Ramos (cell line): ENCODE results near the gene PSMA5.
"Not testable (repeated sequence)": the region's sequence is repeated elsewhere in the genome, so short reads cannot be mapped to it uniquely, and the experiment has no call there.

Experiments
- in situ Hi-C: fragments of 300-500 bp; cut with MboI; formaldehyde crosslinking; loops from one replicate; pipeline ENCODE4 v1.14.3; 2022; ENCODE audit warnings: low sequenced_read_pairs; ENCODE audit not compliant: unreplicated experiment

Gene PSMA5

GRCh38 chr1:109434484-109434883 is 8.2 kb upstream of the PSMA5 start:
- in situ Hi-C loops = no loop called here

GRCh38 chr1:109433322-109433721 is 7.1 kb upstream of the PSMA5 start:
- in situ Hi-C loops = no loop called here

GRCh38 chr1:109432336-109432735 is 6.1 kb upstream of the PSMA5 start:
- in situ Hi-C loops = no loop called here

GRCh38 chr1:109427171-109427467 is 871 bp upstream of the PSMA5 start:
- in situ Hi-C loops = no loop called here

- in situ Hi-C loops = no loop called here
Observed at GRCh38 chr1:109425391-109426280, 612 bp downstream of the PSMA5 start.

- in situ Hi-C loops = no loop called here
Observed at GRCh38 chr1:109423498-109423897, 2.8 kb downstream of the PSMA5 start.

GRCh38 chr1:109412551-109412950 is 13.7 kb downstream of the PSMA5 start:
- in situ Hi-C loops = no loop called here

GRCh38 chr1:109404838-109405237 is 21.4 kb downstream of the PSMA5 start:
- in situ Hi-C loops = loop anchor here (5.0 kb wide), 1 partner anchor 143 kb away; no protein-coding TSS in a partner anchor

GRCh38 chr1:109402025-109402424 is 24.2 kb downstream of the PSMA5 start:
- in situ Hi-C loops = loop anchor here (5.0 kb wide), 1 partner anchor 140 kb away; no protein-coding TSS in a partner anchor

- in situ Hi-C loops = loop anchor here (5.0 kb wide), 1 partner anchor 138 kb away; no protein-coding TSS in a partner anchor
Observed at GRCh38 chr1:109400035-109400655, 26.1 kb downstream of the PSMA5 start.

GRCh38 chr1:109399326-109399957 is 26.8 kb downstream of the PSMA5 start:
- in situ Hi-C loops = no loop called here

- in situ Hi-C loops = no loop called here
Observed at GRCh38 chr1:109398343-109399225, 27.7 kb downstream of the PSMA5 start.

- in situ Hi-C loops = no loop called here
Observed at GRCh38 chr1:109397581-109398342, 28.5 kb downstream of the PSMA5 start, which contains the start of gene SORT1. Gene SORT1 (minus strand): TSS chr1:109397918. CDS start chr1:109397892, 26 bp downstream.

GRCh38 chr1:109396871-109397580 is 29.2 kb downstream of the PSMA5 start:
- in situ Hi-C loops = no loop called here

- in situ Hi-C loops = no loop called here
Observed at GRCh38 chr1:109396513-109396839, 29.8 kb downstream of the PSMA5 start.

GRCh38 chr1:109395602-109396512 is 30.4 kb downstream of the PSMA5 start:
- in situ Hi-C loops = no loop called here

- in situ Hi-C loops = not testable (repeated sequence)
Observed at GRCh38 chr1:109395282-109395599, 31.0 kb downstream of the PSMA5 start.
